Left cardiac atrium (tissue), 4 donors: ENCODE measurements around the gene PKD1. TPM values are rescaled to one million over a fixed set of nuclear protein-coding genes. Genes with fewer than 3 reads are reported as not detected.

Experiments used
- ATAC-seq, 2 donors: fragments of 200-7000 bp; cut with Tn5 transposase; one replicate each; pipeline ENCODE4 v1.9.1; 2020; ENCODE audit warnings: mild to moderate bottlenecking in 2 of 2, moderate library complexity in 2 of 2
- DNase-seq: peaks from one replicate; pipeline ENCODE4 v3.0.0-alpha.2; 2020
- intact Hi-C, 2 donors: fragments of 100-400 bp; cut with DNase I; formaldehyde crosslinking; loops; one replicate each; pipeline versions ENCODE4 v1.14.1 to v1.15.1; 2022 to 2023
- total RNA-seq, 2 donors: library from RNA; stranded (reverse); fragmentation: NEBNext Ultra II Directional; extraction: Animal tissue kit (Norgen Biotek cat#: 25700); gene quantifications; one replicate each; pipeline ENCODE4 v1.2.1, GENCODE V29; 2021
- donor health status: DM: no; HTN: yes; CAD: no.
- donor health status: DM: no; HTN: yes; CAD: no; lungs with severe emphysema.
- donor health status: DM: yes; HTN: yes; CAD: no.
- donor health status: Dilated cardiomyopathy.

The PKD1 gene
- total RNA-seq, 2 donors from 2014 or later: 82.2 to 104 TPM

DNA sequence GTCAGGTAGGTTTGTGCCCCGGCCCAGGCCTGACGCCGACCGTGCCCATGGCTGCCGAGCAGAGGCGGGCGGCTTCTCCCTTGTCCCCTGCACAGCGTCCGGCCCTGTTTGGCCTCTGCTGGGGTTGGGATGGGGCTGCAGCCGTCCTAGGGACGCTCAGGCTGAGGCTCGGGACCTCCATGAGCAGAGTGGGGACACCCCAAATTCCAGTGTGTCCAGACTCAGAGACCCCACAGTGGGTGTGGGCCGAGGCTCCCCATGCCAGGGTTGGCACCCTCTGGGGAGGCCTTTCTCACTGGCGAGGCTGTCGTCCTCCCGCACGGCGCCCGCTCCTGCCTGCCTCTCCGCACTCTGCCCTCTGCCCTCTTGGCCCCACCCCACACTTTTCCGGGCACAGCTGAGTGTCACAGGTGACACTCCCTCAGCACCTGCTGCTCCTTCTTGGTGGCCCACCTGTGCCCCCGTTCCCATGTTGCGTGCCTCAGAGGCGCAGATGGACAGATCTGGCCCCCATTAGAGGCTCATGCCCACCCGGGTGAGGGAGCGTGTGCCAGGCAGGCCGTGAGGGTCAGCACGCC, 36.0 kb upstream of the PKD1 start:
- intact Hi-C loops: no loop called here
- no peak for ATAC-seq
- no peak for DNase-seq

DNA sequence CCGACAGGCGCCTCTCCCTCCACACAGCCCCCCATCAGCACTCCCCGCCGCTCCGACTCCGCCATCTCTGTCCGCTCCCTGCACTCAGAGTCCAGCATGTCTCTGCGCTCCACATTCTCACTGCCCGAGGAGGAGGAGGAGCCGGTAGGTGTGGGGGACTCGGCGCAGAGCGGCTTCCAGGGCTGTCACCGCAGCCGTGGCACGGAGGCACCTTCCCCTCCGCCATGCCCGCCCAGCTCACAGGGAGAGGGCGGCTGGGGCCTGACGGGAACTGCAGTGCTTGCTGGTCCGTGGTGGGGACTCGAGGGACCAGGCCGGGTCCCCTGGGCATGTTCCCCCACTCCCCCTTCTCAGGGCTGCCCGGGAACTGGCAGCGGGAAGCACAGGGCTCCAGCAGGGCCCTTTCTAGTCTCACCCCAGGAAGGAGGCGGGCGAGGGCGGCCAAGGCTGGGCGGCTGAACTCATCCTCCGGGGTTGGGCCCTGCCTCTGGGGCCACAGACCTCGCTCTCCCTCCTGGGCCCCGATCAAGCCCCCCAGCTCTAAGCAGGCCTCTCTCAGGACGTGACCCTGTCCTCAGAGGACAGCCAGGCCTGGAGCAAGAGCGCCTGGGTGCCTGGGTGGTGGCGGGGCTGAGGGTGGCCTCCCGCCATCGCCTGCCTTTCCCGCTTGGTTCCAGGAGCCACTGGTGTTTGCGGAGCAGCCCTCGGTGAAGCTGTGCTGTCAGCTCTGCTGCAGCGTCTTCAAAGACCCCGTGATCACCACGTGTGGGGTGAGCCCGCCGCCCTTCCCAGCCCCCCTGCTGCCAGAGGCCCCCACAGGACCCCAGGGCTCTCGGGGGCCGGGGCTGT, 35.1 kb upstream of the PKD1 start:
- intact Hi-C loops: no loop called here
- no peak for DNase-seq
- no peak for ATAC-seq

GRCh38 chr16:2170080-2170479, 34.4 kb upstream of the PKD1 start:
- ATAC-seq (peak; percentile 6 to 58), DNase-seq (no peak)
- intact Hi-C loops: no loop called here

DNA sequence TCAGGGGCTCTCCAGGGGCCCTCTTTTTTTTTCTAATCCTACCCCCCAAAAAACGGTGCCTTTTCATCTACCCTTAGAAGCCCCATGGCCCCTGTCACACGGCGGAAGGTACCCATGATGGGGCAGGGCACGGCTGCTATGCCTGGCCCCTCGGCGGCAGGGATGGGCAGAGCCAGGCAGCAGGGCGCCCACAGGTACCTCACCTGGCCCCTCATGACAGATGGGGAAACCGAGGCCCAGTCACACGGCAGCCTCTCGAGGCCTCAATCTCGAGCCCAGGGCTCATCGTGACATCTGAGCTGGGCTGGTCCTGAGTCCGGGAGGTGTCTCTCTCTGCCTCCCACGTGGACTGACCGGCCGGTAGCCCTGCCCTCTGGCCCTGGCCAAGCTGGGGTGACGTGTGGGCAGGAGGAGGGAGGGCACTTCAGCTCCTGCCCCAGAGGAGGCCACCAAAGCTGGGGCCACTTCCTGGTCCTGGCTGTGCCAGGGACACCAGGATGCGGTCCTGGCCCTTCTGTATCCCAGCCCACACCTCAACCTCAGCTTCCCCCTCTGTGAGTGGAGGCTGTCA, 31.5 kb upstream of the PKD1 start:
- no peak for ATAC-seq
- no peak for DNase-seq
- intact Hi-C loops: no loop called here

DNA sequence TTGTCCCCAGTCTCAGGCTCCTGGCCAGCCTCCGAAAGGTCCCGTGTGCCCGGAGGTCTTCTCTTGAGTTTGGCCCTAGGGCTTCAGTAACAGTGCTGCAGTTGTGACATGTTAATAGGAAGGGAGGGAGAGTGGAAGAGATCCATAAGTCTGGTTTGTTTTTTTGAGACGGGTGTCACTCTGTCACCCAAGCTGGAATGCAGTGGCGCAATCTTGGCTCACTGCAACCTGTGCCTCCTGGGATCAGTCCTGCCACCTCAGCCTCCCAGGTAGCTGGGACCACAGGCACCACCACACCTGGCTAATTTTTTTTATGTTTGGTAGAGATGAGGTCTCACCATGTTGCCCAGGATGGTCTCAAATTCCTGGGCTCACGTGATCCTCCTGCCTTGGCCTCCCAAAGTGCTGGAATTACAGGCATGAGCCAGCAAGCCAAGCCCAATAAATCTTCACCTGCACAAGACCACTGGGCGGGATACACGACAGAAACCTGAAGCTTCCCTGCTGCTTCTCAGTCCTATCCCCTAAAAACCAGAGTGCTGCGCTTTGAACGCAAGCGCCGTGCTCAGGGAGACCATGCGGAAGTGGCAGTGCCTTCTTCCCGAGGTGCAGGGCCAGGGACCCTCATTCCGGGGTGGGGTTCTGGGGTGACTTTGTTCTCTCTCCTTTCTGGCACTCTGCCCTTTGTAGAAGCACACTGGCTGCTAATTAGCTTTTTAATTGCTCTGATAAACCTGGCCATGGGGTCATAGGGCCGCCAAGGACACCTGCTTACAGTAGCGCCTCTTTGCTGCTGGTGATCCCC, 30.8 kb upstream of the PKD1 start:
- DNase-seq: no peak
- intact Hi-C loops: no loop called here
- no peak for ATAC-seq

- ATAC-seq (no peak), DNase-seq (no peak)
- intact Hi-C loops: no loop called here
Observed at GRCh38 chr16:2165861-2166260, 30.2 kb upstream of the PKD1 start.

DNA sequence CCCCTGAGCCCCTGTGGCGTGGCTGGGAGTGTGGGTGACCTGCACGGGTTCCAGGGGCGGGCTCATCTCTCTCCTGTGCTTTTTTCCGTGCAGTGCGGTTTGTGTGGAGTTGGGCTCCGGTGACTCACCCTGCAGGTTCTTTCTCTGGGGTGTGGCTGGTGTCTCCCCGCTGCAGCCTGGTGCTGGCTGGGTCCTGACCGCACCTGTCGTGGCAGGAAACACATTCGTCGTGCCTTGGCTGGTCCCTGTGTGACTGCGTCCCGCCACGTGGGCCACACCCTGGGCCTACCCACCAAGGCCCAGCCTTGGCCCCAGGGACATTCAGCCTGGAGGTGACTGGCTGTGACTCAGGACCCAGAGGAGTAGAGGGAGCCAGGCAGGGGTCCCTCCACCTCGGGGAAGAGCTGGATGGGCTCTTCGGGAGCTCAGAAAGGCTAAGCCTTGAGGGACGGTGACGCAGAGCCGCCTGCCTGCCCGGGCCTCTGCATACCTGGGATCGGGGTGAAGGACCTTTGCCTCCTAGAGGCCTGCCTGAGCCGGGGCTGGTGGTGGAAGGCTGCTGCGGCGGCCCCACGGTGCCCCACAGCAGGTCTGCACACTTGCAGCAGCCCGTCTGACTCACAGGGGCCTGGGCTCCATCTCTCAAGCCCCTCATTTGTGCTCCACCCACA, 27.6 kb upstream of the PKD1 start:
- intact Hi-C loops: no loop called here
- DNase-seq: no peak
- ATAC-seq: no peak

GRCh38 chr16:2162676-2163118, 27.0 kb upstream of the PKD1 start:
- no peak for ATAC-seq
- intact Hi-C loops: no loop called here

DNA sequence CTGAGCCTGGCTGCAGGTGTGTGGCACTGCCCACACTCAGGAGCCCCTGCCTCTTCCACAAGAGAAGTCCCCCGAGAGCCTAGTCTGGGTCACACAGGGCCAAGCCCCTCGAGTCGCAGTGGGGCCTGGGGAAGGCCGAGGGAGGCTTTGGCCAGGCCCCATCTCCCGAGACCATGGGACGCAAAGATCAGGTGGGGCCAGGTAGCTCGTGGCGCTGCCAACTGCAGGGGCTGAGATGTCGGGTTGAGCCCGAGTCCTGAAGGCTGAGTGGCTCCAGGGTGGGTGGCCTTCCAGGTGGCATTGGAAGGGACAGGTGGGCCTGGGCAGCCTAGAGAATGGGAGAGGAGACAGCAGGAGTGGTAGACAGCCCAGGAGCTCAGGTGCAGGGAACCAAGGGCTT, 26.2 kb upstream of the PKD1 start:
- intact Hi-C loops: no loop called here
- ATAC-seq (no peak), DNase-seq (no peak)

More at GRCh38 chr16:2162676-2163118, 27.0 kb upstream of the PKD1 start:
- no peak for DNase-seq

- intact Hi-C loops: no loop called here
- peak; percentile 31 to 48 for ATAC-seq
- DNase-seq: peak; percentile 70
Observed at GRCh38 chr16:2160915-2161551, 25.3 kb upstream of the PKD1 start.

DNA sequence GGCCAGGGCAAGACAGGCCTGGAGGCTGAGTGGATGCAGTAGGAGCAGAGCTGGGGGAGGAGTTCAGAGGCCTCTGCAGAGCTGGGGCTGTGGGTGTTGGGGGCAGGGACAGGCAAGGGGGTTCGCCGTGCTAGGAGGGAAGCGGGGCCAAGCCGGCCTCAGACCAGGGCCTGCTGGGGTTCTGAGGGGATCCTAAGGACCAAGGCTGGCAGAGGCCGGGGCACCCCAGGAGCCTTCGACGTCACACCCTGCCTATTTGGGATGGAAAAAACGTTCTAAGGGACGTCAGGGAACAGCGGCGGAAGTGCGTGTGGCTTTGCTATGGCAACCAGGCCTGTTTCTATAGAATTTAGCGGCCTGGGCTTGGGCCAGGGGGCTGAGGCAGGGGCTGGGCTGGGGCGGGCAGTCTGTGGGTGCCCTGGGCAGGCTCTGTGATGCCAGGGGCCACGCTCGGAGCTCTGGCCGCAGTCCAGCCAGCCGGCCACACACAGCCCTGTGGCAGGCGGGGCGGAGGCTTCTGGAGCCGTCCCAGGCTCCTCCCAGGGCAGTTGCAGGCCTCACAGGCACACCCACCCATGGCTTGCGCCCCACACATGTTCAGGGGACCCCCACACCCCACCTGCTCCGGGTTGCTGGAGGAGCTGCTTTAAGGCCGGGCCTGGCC, 23.6 kb upstream of the PKD1 start:
- peak; percentile 75 for DNase-seq

DNA sequence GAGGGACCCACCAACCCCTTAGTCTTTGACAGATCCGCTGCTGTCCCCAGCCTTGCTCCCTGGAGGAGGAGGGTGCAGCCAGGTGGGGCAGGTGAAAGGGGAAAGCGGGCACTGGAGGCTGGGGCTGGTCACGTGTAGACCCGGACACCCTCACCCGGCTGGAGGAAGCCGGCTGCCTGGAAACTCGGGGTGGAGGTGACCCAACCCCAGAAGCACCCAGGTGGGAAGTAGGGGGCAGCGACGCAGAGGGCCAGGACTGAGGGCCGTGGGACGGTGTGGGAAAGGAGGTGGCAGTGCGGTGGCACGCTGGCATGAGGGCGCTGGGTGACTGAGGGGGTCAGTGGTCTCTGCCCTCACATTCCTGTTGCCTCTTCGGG, 22.6 kb upstream of the PKD1 start:
- intact Hi-C loops: loop anchor here in 1 of 2 donors (5.0 kb wide), 1 partner anchor 54 kb away; the partner anchor contains the start of genes BRICD5 and PGP
- ATAC-seq: no peak
- DNase-seq: no peak

More for the DNA sequence above, 23.6 kb upstream of the PKD1 start:
- ATAC-seq: peak in 1 of 2 donors; percentile 5
- intact Hi-C loops: loop anchor here in 1 of 2 donors (5.0 kb wide), 1 partner anchor 53 kb away; the partner anchor contains the start of genes BRICD5 and PGP

DNA sequence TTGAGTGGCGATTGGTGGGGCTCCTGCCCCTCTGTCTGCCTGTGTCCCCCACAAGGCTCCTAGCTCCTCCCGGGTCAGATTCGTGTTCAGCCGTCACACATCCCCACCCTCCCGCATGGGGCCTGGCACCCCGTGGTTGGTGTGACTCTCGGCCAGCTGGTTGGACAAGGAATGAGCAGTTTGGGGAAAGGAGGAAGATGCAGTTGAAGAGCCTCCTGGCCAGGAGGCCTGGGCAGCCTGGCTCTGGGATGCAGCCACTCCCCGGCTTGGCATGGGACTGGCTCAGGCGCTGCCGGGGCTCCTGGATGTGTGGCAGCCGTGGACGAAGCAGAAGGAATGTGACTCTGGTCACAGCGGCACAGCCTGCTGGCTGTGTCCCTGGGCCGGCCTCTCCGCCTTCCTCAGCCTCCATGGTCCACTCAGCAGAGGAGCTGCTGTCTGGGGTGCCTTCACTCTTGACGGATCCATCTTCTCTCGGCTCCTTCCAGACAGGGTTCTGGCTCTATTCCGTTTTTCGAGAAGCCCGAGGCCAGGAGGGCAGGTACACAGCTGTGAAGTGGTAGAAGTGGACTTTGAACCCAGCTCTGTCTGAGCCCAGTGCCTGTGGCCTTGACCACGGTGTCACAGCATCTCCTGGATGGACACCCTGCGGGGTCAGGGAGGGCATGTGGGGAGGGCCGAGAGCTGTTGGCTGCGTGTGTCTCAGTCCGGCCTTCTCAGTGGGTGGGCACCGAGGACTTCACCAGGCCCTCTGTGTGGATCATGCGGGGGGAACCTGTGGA, 22.0 kb upstream of the PKD1 start:
- ATAC-seq (no peak), DNase-seq (no peak)
- intact Hi-C loops: loop anchor here in 1 of 2 donors (5.0 kb wide), 1 partner anchor 55 kb away; the partner anchor contains the start of genes BRICD5 and PGP

- DNase-seq (no peak), ATAC-seq (no peak)
- intact Hi-C loops: loop anchor here in 1 of 2 donors (5.0 kb wide), 1 partner anchor 55 kb away; the partner anchor contains the start of genes BRICD5 and PGP
Observed at GRCh38 chr16:2156849-2157224, 21.1 kb upstream of the PKD1 start.

GRCh38 chr16:2155977-2156848, 20.5 kb upstream of the PKD1 start:
- intact Hi-C loops: loop anchor here in 1 of 2 donors (5.0 kb wide), 1 partner anchor 56 kb away; the partner anchor contains the start of genes BRICD5 and PGP
- ATAC-seq: no peak
- DNase-seq: no peak
